Prostate gland (tissue), 2 donors: ENCODE results near the gene ATP6V0D1.

Experiments used
- POLR2A ChIP-seq: fragments of 450-650 bp; IDR thresholded peaks from one replicate; pipeline ENCODE4 v1.6.1; 2016; ENCODE audit warnings: antibody characterized with exemption, mild to moderate bottlenecking
- TF ChIP-seq, protein P1 (sequence below), 4 experiments: fragments of 200-600 bp in 2 of 4; fragments of 450-650 bp in 2 of 4; sonication (generic) in 2 of 4; IDR thresholded peaks; 1 replicate in 3 of 4; 2 replicates in 1 of 4; pipeline ENCODE4 v1.5.1; 2016 to 2019; ENCODE audit warnings: antibody characterized with exemption in 4 of 4, mild to moderate bottlenecking in 2 of 4, moderate library complexity in 2 of 4

DNA sequence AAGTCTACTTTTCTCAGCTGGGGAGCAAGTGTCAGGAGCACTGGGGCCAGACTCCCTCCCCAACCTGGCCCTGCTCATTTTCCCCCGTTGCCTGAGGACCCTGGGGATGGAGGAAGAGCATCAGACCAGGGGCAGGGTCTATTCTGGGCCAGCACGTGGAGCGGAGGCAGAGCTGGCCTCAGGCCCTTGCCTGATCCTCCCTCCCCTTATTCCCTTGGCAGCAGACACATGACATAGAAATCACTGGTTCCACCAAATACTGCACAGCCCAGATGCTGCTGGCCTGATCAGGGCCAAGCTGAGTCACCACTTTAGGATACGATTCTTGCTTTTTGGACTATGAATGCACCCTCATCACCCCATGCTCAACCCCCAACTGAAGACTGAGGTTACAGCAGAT is 18.1 kb upstream of the ATP6V0D1 start:
- TF ChIP-seq, protein P1, sequence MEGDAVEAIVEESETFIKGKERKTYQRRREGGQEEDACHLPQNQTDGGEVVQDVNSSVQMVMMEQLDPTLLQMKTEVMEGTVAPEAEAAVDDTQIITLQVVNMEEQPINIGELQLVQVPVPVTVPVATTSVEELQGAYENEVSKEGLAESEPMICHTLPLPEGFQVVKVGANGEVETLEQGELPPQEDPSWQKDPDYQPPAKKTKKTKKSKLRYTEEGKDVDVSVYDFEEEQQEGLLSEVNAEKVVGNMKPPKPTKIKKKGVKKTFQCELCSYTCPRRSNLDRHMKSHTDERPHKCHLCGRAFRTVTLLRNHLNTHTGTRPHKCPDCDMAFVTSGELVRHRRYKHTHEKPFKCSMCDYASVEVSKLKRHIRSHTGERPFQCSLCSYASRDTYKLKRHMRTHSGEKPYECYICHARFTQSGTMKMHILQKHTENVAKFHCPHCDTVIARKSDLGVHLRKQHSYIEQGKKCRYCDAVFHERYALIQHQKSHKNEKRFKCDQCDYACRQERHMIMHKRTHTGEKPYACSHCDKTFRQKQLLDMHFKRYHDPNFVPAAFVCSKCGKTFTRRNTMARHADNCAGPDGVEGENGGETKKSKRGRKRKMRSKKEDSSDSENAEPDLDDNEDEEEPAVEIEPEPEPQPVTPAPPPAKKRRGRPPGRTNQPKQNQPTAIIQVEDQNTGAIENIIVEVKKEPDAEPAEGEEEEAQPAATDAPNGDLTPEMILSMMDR (IDR thresholded peaks at IDR 0.05) = no peak
- no peak for TF ChIP-seq POLR2A
